Fibroblast of peridontal ligament (primary cell): Measurements from ENCODE around the gene ST3GAL2.
"Not testable (repeated sequence)": the region's sequence is repeated elsewhere in the genome, so short reads cannot be mapped to it uniquely, and the experiment has no call there.

ENCODE experiments used
- DNase-seq: peaks from one replicate; pipeline ENCODE4 v3.0.0-alpha.2; 2010; ENCODE audit errors: extremely low read depth

Gene ST3GAL2

DNA sequence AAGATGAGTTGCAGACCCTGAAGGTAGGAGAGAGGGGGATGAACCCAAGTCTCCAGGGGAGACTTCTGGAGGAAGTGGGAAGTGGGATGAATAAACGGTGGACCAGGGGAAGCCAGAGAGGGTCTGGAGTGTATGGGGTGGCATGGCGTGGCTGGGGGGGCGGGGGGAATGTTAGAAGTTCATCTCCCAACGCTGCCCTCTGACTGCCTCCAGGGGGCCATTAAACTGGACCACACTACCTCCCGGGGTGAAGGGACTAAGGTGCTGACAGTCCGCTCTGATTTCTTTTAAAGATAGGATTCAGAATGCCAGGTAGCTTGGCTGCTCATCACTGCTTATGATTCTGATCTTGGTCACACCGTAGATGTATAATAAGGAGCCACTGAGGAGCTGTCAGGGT is 21.2 kb downstream of the ST3GAL2 start:
- no peak for DNase-seq

DNA sequence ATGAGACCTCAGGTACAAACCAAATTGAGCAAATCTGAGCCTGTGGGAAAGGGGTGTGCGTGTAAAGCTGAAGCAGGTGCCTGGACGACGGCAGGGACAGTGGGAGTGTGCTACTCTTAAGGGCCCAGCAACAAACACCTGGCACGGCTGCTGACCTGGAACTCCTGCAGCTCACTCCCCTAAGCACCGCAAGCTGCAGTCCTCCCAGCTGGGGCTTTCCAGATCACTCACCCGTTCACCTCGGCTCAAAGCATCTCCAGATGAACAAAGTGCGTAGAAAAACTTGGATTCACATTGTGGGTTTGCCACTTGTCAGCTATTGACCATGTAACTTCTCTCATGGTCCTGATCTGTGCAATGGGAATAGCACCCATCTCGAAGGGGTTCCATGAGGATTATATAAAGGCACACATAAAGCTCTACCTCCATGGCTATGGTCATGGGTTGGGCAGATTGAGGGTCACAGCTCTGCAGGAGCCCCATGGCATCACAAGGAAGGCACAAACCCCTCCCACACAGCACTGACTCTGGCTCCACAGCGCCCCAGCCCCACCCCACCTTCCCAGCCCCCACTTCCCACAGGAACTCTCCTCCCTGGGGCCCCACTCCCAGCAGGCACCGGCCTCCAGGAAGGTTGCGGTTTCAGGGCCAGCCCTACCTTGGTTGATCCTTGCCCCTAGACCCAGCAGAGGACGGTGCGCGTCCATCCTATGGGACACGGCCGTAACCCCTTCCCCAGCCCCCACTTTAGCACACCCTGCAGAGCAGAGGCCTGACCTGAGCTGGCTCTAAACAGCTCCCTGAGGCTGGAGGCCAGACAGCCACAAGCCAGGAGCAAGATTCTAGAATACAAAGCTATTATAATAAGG is 21.9 kb downstream of the ST3GAL2 start:
- no peak for DNase-seq

GRCh38 chr16:70413572-70413971 is 25.3 kb downstream of the ST3GAL2 start:
- not testable (repeated sequence) for DNase-seq

DNA sequence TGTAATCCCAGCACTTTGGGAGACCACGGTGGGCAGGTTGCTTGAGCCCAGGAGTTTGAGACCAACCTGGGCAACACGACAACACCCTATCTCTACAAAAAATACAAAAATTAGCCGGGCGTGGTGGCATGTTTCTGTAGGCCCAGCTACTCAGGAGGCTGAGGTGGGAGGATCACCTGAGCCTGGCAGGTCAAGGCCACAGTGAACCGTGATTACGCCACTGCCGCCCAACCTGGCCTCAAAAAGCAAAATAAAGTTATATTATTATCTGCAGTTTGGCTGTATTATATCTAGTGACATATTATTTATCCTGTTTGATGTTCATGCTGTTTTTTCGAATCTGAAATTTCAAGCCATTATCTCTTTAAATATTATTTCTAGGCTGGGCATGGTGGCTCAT is 26.5 kb downstream of the ST3GAL2 start:
- DNase-seq: no peak

DNA sequence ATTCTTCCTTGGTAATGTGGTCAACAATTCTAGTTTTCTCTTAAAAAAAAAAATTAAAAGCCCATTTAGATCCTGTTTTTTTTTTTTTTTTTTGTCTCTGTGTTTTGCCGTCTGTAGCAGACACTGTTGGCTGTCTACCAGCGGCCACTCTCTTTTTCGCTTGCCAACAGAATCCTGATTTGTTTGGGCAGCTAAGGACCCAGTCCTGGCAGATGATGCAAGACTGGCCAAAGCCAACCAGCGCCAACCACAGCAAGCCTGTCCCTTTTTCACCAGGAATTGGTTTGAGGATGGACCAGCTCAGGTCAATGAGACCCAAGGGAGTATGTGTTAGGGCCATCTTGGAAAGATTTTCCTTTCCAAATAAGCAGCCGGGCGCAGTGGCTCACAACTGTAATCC is 28.2 kb downstream of the ST3GAL2 start:
- no peak for DNase-seq

DNA sequence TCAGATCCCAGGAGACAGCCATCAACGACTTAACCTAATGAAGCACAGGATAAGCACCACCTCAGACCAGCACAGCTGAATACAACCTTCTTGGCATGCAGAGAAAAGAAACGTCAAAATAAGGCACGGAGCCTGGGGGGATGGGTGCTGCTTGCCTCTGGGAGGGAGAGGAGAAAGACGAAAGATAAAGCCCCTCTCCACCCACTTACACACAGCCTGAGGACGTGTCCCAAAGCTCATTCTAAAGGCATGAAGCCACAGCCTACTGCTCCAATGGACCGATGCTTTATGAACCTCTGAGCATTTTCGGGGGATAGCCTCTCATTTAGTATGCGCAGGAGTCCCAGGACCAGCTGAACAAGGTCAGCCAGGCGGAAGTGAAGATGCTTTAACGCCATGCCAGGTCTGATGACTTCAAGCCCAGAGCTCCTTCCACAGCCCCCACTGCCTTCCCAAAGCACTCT is 31.1 kb downstream of the ST3GAL2 start:
- no peak for DNase-seq

GRCh38 chr16:70406104-70406503 is 32.8 kb downstream of the ST3GAL2 start:
- not testable (repeated sequence) for DNase-seq

DNA sequence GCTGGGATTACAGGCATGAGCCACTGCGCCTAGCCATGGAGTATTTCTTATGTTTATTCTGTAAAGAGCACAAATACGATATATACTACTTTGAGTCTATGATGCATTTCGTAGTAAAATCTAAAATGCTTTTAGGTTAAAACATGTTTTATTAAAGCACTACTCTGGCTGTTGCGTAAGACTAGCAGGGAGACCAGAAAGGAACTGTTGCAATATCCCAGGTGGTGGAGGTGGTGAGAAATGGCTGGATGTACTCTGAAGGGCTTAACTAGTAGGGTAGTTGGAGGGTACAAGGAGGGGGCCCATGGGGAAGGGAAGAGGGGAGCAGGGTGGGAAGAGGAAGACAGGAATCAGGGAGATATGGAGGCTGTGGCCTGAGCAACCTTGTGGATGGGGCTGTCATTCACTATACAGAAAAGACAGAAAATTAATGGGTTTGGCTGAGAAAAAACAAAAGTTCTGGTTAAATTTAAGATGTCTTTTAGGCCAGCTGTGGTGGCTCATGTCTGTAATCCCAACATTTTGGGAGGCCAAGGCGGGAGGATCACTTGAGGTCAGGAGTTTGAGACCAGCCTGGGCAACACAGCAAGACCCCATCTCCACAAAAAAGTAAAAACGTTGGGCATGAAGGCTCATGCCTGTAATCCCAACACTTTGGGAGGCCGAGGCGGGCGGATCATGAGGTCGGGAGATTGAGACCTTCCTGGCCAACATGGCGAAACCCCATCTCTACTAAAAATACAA is 35.8 kb downstream of the ST3GAL2 start:
- DNase-seq: peak; percentile 15

- no peak for DNase-seq
Observed at GRCh38 chr16:70399951-70400350, 38.9 kb downstream of the ST3GAL2 start.

- DNase-seq: no peak
Observed at GRCh38 chr16:70399381-70399780, 39.5 kb downstream of the ST3GAL2 start.

DNA sequence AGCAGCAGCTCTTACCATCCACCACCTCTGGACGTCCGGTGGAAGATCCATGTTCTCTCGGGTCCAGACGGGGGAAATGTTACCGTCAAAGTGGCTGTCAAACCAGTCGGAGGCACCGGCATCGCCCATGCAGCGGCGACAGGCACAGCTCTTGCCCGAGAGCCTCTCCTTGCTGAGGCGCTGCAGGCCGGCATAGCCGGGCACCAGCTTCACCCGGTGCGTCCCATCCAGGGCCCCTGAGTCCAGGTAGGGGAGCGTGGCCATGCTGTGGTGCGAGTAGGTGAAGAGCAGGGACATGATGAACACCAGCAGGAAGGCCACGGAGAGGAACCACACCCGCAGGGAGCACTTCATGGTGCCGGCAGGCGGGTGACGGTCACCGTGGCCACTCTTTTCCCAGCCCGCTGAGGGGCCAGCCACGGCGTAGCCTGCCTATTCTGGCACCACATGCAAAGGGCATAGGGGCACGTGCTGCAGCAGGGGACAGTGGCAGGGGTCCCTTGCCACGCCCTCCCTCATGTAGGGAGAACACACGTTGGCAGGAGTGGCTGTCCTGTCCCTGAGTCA is 40.6 kb downstream of the ST3GAL2 start:
- no peak for DNase-seq

DNA sequence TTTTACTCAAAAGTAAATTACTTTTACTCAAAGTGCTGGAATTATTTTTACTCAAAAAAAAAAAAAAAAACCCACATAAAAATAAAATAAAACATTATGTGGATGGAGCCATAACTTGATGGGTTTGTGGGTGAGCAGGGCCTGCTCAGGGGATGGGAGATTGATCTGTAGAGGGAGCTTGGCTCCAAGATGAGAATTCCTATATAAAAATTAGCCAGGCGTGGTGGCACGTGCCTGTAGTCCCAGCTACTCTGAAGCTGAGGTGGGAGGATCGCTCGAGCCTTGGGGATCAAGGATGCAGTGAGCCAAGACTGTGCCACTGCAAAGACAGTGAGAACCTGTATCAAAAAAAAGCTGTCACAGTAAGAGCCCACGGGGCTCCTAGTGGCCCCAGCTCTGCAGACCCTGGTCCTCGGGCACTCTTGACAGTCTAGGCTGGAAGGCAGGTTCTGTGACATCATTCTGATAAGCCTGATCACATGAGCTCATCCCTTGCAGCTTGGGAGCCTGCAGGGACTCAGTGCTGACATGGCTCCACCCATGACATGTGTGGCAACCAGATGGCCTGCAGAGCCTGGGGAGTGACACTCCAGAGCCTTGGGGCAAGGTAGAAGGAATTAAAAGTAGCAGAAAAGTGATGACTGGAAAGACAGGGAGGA is 42.5 kb downstream of the ST3GAL2 start:
- DNase-seq: no peak

GRCh38 chr16:70395345-70395901 is 43.5 kb downstream of the ST3GAL2 start:
- DNase-seq: peak; percentile 16

DNA sequence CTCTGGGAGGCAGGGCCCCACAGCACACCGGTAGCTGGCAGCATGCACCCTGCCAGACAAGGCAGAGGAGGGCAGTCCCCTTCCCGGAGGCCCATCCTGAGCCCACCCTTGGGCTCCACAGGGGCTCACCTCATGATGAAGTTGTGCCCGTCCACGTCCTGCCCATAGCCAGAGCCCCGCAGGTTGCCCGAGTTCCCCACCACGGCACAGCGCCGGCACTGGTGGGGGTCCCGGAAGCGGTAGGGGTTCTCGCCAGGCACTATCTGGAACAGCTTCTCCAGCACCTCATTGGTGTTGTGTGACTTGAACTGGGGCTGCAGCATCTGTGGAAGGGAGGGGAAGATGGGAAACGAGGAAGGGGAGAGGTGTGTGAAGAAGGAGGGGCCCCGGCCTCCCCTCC is 44.0 kb downstream of the ST3GAL2 start:
- DNase-seq: no peak

- DNase-seq: no peak
Observed at GRCh38 chr16:70393662-70394061, 45.2 kb downstream of the ST3GAL2 start.

DNA sequence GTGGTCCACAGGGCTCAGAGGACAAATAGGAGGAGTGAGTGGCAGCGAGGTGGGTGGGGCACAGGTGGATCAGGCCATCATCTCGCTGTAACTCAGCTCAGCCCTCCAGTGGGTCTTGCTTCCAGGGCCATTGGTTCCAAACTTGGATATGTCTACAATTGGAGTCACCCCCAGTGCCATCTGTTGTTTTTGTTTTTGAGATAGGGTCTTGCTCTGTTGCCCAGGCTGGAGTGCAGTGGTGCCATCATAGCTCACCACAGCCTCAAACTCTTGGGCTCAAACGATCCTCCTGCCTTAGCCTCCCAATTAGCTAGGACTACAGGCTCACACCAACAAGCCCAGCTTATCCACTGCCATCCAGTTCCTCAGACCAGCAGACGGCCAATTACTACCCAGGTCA is 46.3 kb downstream of the ST3GAL2 start:
- DNase-seq: no peak

DNA sequence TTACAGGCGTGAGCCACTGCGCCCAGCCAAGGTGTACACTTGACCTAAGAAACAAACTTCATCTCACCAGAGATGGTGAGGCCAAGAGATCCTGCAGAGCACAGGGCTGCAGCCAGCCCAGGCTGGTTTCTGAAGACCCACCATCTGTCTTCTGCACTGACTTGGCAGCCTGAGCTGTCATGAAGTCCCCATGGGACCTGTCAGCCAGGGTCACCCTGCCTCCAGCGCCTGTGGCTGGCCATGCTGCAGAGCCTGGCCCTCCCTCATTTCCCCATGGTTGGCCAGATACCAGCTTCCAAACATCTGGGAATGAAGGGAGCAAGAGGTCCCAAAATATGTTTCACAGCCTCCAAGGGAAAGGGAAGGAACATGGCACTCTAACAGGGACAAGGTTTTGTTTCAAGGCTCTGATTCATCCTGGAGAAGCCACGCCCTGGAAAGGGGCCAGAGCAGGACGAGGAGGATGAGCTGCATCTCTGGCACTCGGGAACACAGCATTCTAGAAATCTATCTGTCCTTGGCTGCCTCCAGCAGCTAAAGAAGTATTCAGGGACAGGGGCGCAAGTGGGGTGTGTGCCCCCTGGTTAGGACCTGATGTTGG is 46.9 kb downstream of the ST3GAL2 start:
- peak; percentile 58 for DNase-seq

GRCh38 chr16:70391446-70391845 is 47.5 kb downstream of the ST3GAL2 start:
- DNase-seq: no peak

DNA sequence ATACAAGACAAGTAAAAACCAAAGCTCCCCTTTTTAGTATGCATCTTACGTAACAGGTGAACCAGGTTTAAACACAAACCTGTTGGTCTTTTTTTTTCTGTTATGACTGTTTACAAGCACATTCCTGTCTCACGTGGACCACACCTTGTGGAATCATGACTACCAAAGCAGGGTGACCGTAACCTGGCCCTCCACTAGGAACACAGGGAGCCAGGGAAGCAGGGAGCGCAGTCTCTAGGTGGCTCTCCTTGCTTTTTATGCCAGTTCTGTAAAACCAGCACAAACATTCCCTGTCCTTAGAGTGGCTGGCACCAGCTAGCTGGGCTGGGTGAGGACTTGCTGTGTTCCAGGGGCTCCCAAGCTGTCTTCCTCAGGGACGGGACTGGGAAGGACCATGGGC is 48.1 kb downstream of the ST3GAL2 start:
- no peak for DNase-seq

GRCh38 chr16:70388006-70388680 is 50.8 kb downstream of the ST3GAL2 start:
- DNase-seq: no peak
